Colonic mucosa (tissue), 4 donors: ENCODE data around the gene DENND1A. TPM values are rescaled to one million over a fixed set of nuclear protein-coding genes. Genes with fewer than 3 reads are reported as not detected.

Source experiments
- DNase-seq: peaks from one replicate; pipeline ENCODE4 v3.0.0-alpha.2; 2020
- H3K27ac ChIP-seq: fragments of 200-600 bp; one replicate; pipeline ENCODE4 v1.8.0; 2021
- H3K27me3 ChIP-seq: fragments of 200-600 bp; one replicate; pipeline ENCODE4 v1.8.0; 2021
- H3K36me3 ChIP-seq: fragments of 200-600 bp; one replicate; pipeline ENCODE4 v1.8.0; 2021
- H3K4me1 ChIP-seq: fragments of 200-600 bp; one replicate; pipeline ENCODE4 v1.8.0; 2021; ENCODE audit warnings: mild to moderate bottlenecking
- H3K4me3 ChIP-seq: fragments of 200-600 bp; one replicate; pipeline ENCODE4 v1.8.0; 2021
- H3K9ac ChIP-seq, 2 donors: one replicate each; pipeline ENCODE4 v1.7.0; 2013; ENCODE audit warnings: control low read depth in 2 of 2, low read depth in 2 of 2, low read length in 2 of 2
- H3K9me3 ChIP-seq: fragments of 200-600 bp; one replicate; pipeline ENCODE4 v1.8.0; 2021
- intact Hi-C: fragments of 100-400 bp; cut with DNase I; formaldehyde crosslinking; loops from one replicate; pipeline ENCODE4 v1.14.1; 2022
- total RNA-seq, 2 donors: library from RNA; stranded (reverse); fragmentation: NEBNext Ultra II Directional in 1 of 2; extraction: Animal tissue kit (Norgen Biotek cat#: 25700) in 1 of 2; gene quantifications; one replicate each; pipeline ENCODE4 v1.2.1, GENCODE V29; 2021
- TF ChIP-seq, protein P1 (sequence below): fragments of 200-600 bp; IDR thresholded peaks from one replicate; pipeline ENCODE4 v1.8.0; 2022; ENCODE audit warnings: antibody characterized with exemption, mild to moderate bottlenecking
- donor health status: healthy.
- donor health status: DM: no; HTN: no; CAD: no.
- donor health status: DM: no; HTN: no; CAD: no.

DENND1A gene
- total RNA-seq, 2 donors from 2014 or later: 34.3 to 39.9 TPM

DNA sequence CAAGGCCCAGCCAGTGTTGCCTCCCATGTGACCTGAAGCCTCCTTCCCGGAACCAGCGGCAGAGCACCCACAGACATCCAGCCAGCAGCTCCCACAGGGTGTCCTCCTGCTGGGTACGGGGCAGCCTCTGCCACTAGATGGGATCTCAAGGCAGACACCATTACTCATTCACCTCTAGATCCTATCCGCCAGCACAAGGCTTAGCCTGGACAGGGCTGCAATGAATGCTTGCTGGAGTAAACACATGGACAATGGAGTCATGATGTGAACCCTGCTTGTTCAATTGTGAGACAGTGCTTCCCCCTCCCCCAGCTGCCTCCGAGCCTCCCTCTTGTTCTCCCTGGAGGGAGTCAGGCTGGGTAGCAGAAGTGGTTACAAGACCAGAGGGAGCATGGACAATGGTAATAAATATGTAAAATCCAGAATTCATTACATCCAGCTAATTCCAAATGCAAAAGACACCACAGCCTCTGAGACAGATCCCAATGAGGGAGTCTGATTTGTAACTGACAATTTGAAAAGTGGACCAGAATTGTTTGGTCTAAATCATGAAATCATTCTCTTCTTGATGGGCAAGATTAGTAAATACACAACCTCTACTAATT lies 441.9 kb downstream of the DENND1A start:
- Histone ChIP-seq H3K27ac (no peak overlapping the region), H3K4me3 (no peak overlapping the region), H3K4me1 (peaks cover 5% of the 10 kb centered on the region), H3K36me3 (no peaks in the 10 kb centered on the region), H3K9me3 (no peaks in the 10 kb centered on the region), H3K9ac (no peak overlapping the region), H3K27me3 (no peaks in the 10 kb centered on the region)
- DNase-seq: no peak
- TF ChIP-seq, protein P1, sequence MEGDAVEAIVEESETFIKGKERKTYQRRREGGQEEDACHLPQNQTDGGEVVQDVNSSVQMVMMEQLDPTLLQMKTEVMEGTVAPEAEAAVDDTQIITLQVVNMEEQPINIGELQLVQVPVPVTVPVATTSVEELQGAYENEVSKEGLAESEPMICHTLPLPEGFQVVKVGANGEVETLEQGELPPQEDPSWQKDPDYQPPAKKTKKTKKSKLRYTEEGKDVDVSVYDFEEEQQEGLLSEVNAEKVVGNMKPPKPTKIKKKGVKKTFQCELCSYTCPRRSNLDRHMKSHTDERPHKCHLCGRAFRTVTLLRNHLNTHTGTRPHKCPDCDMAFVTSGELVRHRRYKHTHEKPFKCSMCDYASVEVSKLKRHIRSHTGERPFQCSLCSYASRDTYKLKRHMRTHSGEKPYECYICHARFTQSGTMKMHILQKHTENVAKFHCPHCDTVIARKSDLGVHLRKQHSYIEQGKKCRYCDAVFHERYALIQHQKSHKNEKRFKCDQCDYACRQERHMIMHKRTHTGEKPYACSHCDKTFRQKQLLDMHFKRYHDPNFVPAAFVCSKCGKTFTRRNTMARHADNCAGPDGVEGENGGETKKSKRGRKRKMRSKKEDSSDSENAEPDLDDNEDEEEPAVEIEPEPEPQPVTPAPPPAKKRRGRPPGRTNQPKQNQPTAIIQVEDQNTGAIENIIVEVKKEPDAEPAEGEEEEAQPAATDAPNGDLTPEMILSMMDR: no peak
- intact Hi-C loops: no loop called here

DNA sequence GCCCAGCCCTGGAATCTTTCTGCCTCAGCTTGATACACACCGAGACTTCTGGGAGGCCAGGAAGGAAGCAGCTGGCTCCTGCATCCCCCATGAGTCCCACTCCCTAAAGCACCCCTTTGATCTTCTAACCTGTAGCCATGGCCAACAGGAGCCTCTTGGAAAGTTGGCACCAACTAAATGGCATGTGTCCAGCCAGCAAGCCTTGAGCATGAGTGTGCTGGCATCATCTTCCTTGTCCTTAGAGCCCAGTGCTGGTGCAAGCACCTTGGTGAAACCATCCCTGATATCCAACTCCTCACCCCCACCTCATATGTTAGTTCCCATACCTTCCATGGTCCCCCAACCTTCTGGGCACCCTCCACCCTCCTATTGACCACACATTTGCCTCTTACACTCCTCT lies 443.5 kb downstream of the DENND1A start:
- Histone ChIP-seq H3K36me3 (no peaks in the 10 kb centered on the region), H3K27me3 (no peaks in the 10 kb centered on the region), H3K9ac (no peak overlapping the region), H3K27ac (no peak overlapping the region), H3K4me3 (no peak overlapping the region), H3K9me3 (no peaks in the 10 kb centered on the region), H3K4me1 (peaks cover 6% of the 10 kb centered on the region)
- TF ChIP-seq, protein P1: no peak
- intact Hi-C loops: no loop called here
- no peak for DNase-seq

DNA sequence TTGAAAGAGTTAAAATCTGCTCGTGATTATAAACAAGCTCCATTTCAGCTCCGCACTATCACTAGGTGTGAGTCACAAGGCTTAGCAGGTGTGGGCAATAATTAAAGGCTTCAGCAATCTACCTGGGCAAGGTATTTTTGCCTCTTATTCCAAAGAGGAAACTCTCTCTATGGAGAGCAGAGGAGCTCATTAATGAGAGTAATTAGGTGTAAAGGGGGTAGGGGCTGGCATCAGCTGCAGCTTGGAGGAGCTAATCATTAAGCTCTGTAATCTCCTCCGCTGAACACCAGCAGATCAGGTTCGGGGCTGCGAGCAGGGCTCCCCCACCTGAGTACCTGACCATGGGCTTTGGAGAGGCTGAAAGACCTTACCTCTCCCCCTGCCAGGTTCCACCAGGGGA lies 444.7 kb downstream of the DENND1A start:
- TF ChIP-seq, protein P1: no peak
- H3K4me3 ChIP-seq: no peak overlapping the region
- peaks cover 11% of the 10 kb centered on the region for H3K4me1 ChIP-seq
- peak overlapping the region in 1 of 2 donors; percentile 79 for H3K9ac ChIP-seq
- no peaks in the 10 kb centered on the region for H3K9me3 ChIP-seq
- intact Hi-C loops: no loop called here
- no peaks in the 10 kb centered on the region for H3K36me3 ChIP-seq
- peak; percentile 47 for DNase-seq
- H3K27me3 ChIP-seq: no peaks in the 10 kb centered on the region
- peak overlapping the region; percentile 64 for H3K27ac ChIP-seq

DNA sequence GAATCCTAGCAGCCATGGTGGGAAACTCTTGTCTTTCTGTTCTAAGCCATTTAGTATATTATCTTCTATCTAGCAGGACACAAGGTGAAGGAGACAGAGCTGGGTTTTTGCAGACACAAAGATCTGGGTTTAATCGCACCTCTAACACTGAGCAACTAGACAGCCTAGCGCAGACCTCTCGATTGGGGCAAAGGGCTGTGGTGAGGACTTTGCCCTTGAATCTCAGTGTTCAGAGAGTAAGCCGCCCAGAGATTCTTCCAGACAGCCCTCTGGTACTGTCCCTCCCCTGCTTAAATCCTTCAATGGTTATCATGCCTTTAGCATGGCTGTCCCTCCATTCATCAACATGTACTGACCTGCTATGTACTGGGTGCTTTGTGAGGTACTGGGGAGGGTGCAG lies 445.8 kb downstream of the DENND1A start:
- H3K4me3 ChIP-seq: no peak overlapping the region
- H3K9me3 ChIP-seq: no peaks in the 10 kb centered on the region
- H3K27ac ChIP-seq: peak overlapping the region; percentile 64
- H3K4me1 ChIP-seq: peaks cover 11% of the 10 kb centered on the region
- H3K36me3 ChIP-seq: no peaks in the 10 kb centered on the region
- intact Hi-C loops: no loop called here
- no peaks in the 10 kb centered on the region for H3K27me3 ChIP-seq
- TF ChIP-seq, protein P1: no peak
- peak; percentile 81 for DNase-seq
- peak overlapping the region in 1 of 2 donors; percentile 79 for H3K9ac ChIP-seq

DNA sequence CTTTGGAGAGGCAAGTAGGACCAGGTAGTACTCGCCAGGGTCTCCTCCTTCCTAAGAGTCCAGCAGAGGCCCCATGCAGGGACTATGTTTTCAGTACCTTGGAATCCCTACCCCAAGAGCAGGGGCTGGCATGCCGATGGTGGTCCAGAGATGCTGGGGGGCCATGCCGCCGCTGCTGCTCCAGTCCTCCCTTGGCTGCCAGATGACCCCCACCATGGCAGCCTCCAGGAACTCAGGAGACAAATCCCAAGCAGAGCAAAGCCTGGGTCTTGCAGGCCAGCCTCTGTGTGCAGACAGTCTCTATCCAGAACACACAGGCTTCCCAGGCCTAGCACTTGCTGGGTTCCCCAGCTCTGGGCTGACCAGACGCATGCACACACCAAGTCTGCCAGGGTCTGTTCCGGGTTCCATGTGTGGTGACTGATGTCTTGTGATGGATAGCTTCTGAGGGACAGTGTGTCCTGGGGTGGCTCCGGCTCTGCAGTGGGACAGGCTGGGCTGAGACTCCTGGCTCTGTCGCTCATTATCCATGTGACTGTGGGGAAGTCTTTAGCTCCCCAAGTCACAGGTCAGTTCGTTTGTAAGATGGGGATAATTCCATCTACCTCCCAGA lies 446.6 kb downstream of the DENND1A start:
- Histone ChIP-seq H3K36me3 (no peaks in the 10 kb centered on the region), H3K27ac (no peak overlapping the region), H3K27me3 (no peaks in the 10 kb centered on the region), H3K9ac (peak overlapping the region in 1 of 2 donors; percentile 79), H3K4me3 (no peak overlapping the region), H3K4me1 (peaks cover 11% of the 10 kb centered on the region), H3K9me3 (no peaks in the 10 kb centered on the region)
- intact Hi-C loops: no loop called here
- peak; percentile 38 for DNase-seq
- TF ChIP-seq, protein P1: no peak
